Body of pancreas (tissue), 4 donors: Measurements from ENCODE around the gene KPNA3. TPM values are rescaled to one million over a fixed set of nuclear protein-coding genes. Genes with fewer than 3 reads are reported as not detected.

Experiments used
- ATAC-seq: fragments of 150-250 bp; one replicate; pipeline ENCODE4 v1.9.1; 2016
- DNase-seq, 4 donors: peaks; one replicate each; pipeline ENCODE4 v3.0.0-alpha.2; 2019
- H3K27ac ChIP-seq, 4 donors: fragments of 200-600 bp; sonication (generic); 1 replicate in 3 of 4; 2 replicates in 1 of 4; pipeline versions ENCODE4 v1.5.1 to v1.6.1; 2016 to 2019; ENCODE audit warnings: mild to moderate bottlenecking in 1 of 4, mixed read lengths in 1 of 4, moderate library complexity in 1 of 4
- H3K27me3 ChIP-seq, 2 donors: fragments of 200-600 bp; sonication (generic); one replicate each; pipeline ENCODE4 v1.6.0; 2016; ENCODE audit warnings: mild to moderate bottlenecking in 1 of 2
- H3K36me3 ChIP-seq, 2 donors: fragments of 200-600 bp; sonication (generic); replicated peaks in 1 of 2; 2 replicates each; pipeline ENCODE4 v1.5.1; 2016; ENCODE audit warnings: low read depth in 2 of 2; ENCODE audit not compliant: insufficient read depth in 1 of 2
- H3K4me1 ChIP-seq: fragments of 200-600 bp; sonication (generic); one replicate; pipeline ENCODE4 v1.6.0; 2016
- H3K4me3 ChIP-seq, 2 donors: fragments of 200-600 bp; sonication (generic); 1 replicate in 1 of 2; 2 replicates in 1 of 2; pipeline ENCODE4 v1.5.1; 2016 to 2019
- H3K9me3 ChIP-seq, 3 donors: fragments of 200-600 bp; sonication (generic); 1 replicate in 2 of 3; 2 replicates in 1 of 3; pipeline ENCODE4 v1.5.1; 2016
- CTCF ChIP-seq, 7 experiments: fragments of 450-650 bp in 4 of 7; fragments of 200-600 bp in 3 of 7; sonication (generic) in 3 of 7; IDR thresholded peaks; one replicate each; pipeline ENCODE4 v1.5.1; 2016 to 2019; ENCODE audit warnings: antibody characterized with exemption in 7 of 7
- POLR2A ChIP-seq, 3 donors: fragments of 450-650 bp; IDR thresholded peaks; one replicate each; pipeline ENCODE4 v1.6.1; 2016; ENCODE audit warnings: antibody characterized with exemption in 3 of 3, mild to moderate bottlenecking in 2 of 3
- WGBS, 2 donors: methylation state at CpG; one replicate each; pipeline ENCODE4 v1.1.5; 2017; 5-methylcytosine and 5-hydroxymethylcytosine counted together
- intact Hi-C: fragments of 100-400 bp; cut with DNase I; formaldehyde crosslinking; loops from one replicate; pipeline ENCODE4 v1.15.1; 2023
- total RNA-seq, 2 donors: library from RNA; depleted of rRNA; stranded (reverse); fragments of >200 nt; gene quantifications; one replicate each; pipeline ENCODE4 v1.1.0, GENCODE V29; 2016

The KPNA3 gene
- total RNA-seq, 2 donors from 2014 or later = 6.3 to 10.9 TPM

- no peak overlapping the region for H3K27ac ChIP-seq
- DNase-seq (no peak), ATAC-seq (no peak)
- intact Hi-C loops = no loop called here
- H3K4me1 ChIP-seq = peaks cover 8% of the 10 kb centered on the region
- no peaks in the 10 kb centered on the region for H3K36me3 ChIP-seq
- 78 to 85% methylated on average over 5 of the region's 5 CpGs for WGBS, 2 donors
- no peaks in the 10 kb centered on the region for H3K9me3 ChIP-seq
- H3K4me3 ChIP-seq = no peak overlapping the region
- H3K27me3 ChIP-seq = no peaks in the 10 kb centered on the region
- TF ChIP-seq CTCF (IDR thresholded peaks at IDR 0.05) (no peak), POLR2A (IDR thresholded peaks at IDR 0.05) (no peak)
Observed at GRCh38 chr13:49784886-49785570, 7.5 kb downstream of the KPNA3 start.

- DNase-seq (no peak), ATAC-seq (no peak)
- Histone ChIP-seq H3K9me3 (no peaks in the 10 kb centered on the region), H3K36me3 (no peaks in the 10 kb centered on the region), H3K4me1 (peaks cover 6% of the 10 kb centered on the region), H3K27ac (no peak overlapping the region), H3K27me3 (no peaks in the 10 kb centered on the region), H3K4me3 (no peak overlapping the region)
- 99% methylated on average over 4 of the region's 4 CpGs for WGBS, 2 donors
- intact Hi-C loops = no loop called here
- TF ChIP-seq CTCF (IDR thresholded peaks at IDR 0.05) (no peak), POLR2A (IDR thresholded peaks at IDR 0.05) (no peak)
Observed at GRCh38 chr13:49783865-49784264, 8.6 kb downstream of the KPNA3 start.

- 98 to 100% methylated on average over 2 of the region's 2 CpGs for WGBS, 2 donors
- ATAC-seq (no peak), DNase-seq (no peak)
- Histone ChIP-seq H3K27me3 (no peaks in the 10 kb centered on the region), H3K36me3 (no peaks in the 10 kb centered on the region), H3K9me3 (no peaks in the 10 kb centered on the region), H3K4me3 (no peak overlapping the region), H3K4me1 (peaks cover 14% of the 10 kb centered on the region), H3K27ac (no peak overlapping the region)
- intact Hi-C loops = no loop called here
- TF ChIP-seq CTCF (IDR thresholded peaks at IDR 0.05) (no peak), POLR2A (IDR thresholded peaks at IDR 0.05) (no peak)
Observed at GRCh38 chr13:49782784-49783183, 9.7 kb downstream of the KPNA3 start.

- no peaks in the 10 kb centered on the region for H3K36me3 ChIP-seq
- ATAC-seq (no peak), DNase-seq (no peak)
- H3K9me3 ChIP-seq = no peaks in the 10 kb centered on the region
- TF ChIP-seq CTCF (IDR thresholded peaks at IDR 0.05) = no peak
- no peak overlapping the region for H3K4me3 ChIP-seq
- H3K4me1 ChIP-seq = peaks cover 24% of the 10 kb centered on the region
- no peak overlapping the region for H3K27ac ChIP-seq
- intact Hi-C loops = no loop called here
- H3K27me3 ChIP-seq = no peaks in the 10 kb centered on the region
- 91 to 96% methylated on average over 3 of the region's 3 CpGs for WGBS, 2 donors
Observed at GRCh38 chr13:49781806-49782205, 10.7 kb downstream of the KPNA3 start.

GRCh38 chr13:49779721-49780120, 12.8 kb downstream of the KPNA3 start:
- peaks cover 20% of the 10 kb centered on the region for H3K4me1 ChIP-seq
- TF ChIP-seq CTCF (IDR thresholded peaks at IDR 0.05) = no peak
- no peak for TF ChIP-seq POLR2A (IDR thresholded peaks at IDR 0.05)
- intact Hi-C loops = no loop called here
- DNase-seq = no peak
- no peak overlapping the region for H3K4me3 ChIP-seq
- no peaks in the 10 kb centered on the region for H3K9me3 ChIP-seq
- no peak overlapping the region for H3K27ac ChIP-seq
- H3K27me3 ChIP-seq = no peaks in the 10 kb centered on the region
- H3K36me3 ChIP-seq = no peaks in the 10 kb centered on the region
- ATAC-seq = no peak
